Cardiac septum (tissue), 1 donor: Measurements from ENCODE around the gene GAGE2A. TPM values are rescaled to one million over a fixed set of nuclear protein-coding genes. Genes with fewer than 3 reads are reported as not detected.

ENCODE experiments used
- total RNA-seq: library from RNA; stranded (reverse); fragmentation: NEBNext Ultra II Directional; extraction: Animal tissue kit (Norgen Biotek cat#: 25700); gene quantifications from one replicate; pipeline ENCODE4 v1.2.1, GENCODE V29; 2021
- donor health status: DM: no; HTN: no; CAD: no.

GAGE2A gene
- total RNA-seq, 1 donor from 2014 or later: not detected

Other genes with a start within 250 kb of the GAGE2A start
- gene GAGE12C, start 57.3 kb upstream of the GAGE2A start, total RNA-seq: not detected
- gene GAGE12D, start 47.8 kb upstream of the GAGE2A start, total RNA-seq: not detected
- gene GAGE12E, start 38.2 kb upstream of the GAGE2A start, total RNA-seq: not detected
- not detected for gene GAGE12F, start 28.7 kb upstream of the GAGE2A start, total RNA-seq
- gene GAGE12G, start 19.1 kb upstream of the GAGE2A start, total RNA-seq: not detected
- not detected for gene GAGE12H, start 9.5 kb upstream of the GAGE2A start, total RNA-seq
- not detected for gene GAGE1, start 9.5 kb downstream of the GAGE2A start, total RNA-seq
- not detected for gene PAGE1, start 106.5 kb downstream of the GAGE2A start, total RNA-seq
- gene PAGE4, start 239.8 kb downstream of the GAGE2A start, total RNA-seq: not detected